A673 (cell line): Measurements from ENCODE around the gene TTLL11. TPM values are rescaled to one million over a fixed set of nuclear protein-coding genes. Genes with fewer than 3 reads are reported as not detected.

Experiments used
- BruUV-seq: library from RNA; stranded (reverse); fragments of 400-500 nt; replicated peaks from 2 replicates; lab custom pipeline; 2021; lab: Mats Ljungman, UMichigan
- CTCF ChIA-PET: fragments of 300-600 bp; sonication (Branson Sonifier 250); formaldehyde crosslinking; loops from one replicate; lab custom pipeline; 2022; ENCODE audit warnings: antibody characterized with exemption; lab: Charles Lee
- POLR2A ChIA-PET: fragments of 300-600 bp; sonication (Branson Sonifier 250); formaldehyde crosslinking; loops from one replicate; lab custom pipeline; 2022; ENCODE audit warnings: antibody characterized with exemption; ENCODE audit not compliant: low non-redundant PET; lab: Charles Lee
- DNase-seq: peaks from one replicate; pipeline ENCODE4 v3.0.0-alpha.2; 2015; ENCODE audit warnings: low spot score
- H3K27ac ChIP-seq: fragments of 200-600 bp; sonication (generic); 2 replicates; pipeline ENCODE4 v1.5.1; 2016; ENCODE audit warnings: mixed run types, low read depth, mild to moderate bottlenecking, mixed read lengths, antibody characterized with exemption, low read length; ENCODE audit not compliant: poor library complexity, severe bottlenecking
- H3K27me3 ChIP-seq: fragments of 200-600 bp; sonication (generic); replicated peaks from 2 replicates; pipeline ENCODE4 v1.6.1; 2017; ENCODE audit warnings: mixed run types, low read depth, mild to moderate bottlenecking, mixed read lengths, antibody characterized with exemption, low read length; ENCODE audit not compliant: insufficient read depth, poor library complexity
- H3K36me3 ChIP-seq: fragments of 200-600 bp; sonication (generic); 2 replicates; pipeline ENCODE4 v1.6.1; 2016; ENCODE audit warnings: mixed run types, mild to moderate bottlenecking, mixed read lengths, antibody characterized with exemption, low read length; ENCODE audit not compliant: insufficient read depth, poor library complexity, severe bottlenecking
- H3K4me1 ChIP-seq: fragments of 200-600 bp; sonication (generic); 2 replicates; pipeline ENCODE4 v1.6.1; 2017; ENCODE audit warnings: mixed run types, mild to moderate bottlenecking, mixed read lengths, antibody characterized with exemption, low read length; ENCODE audit not compliant: insufficient read depth, poor library complexity, severe bottlenecking
- H3K4me3 ChIP-seq: fragments of 200-600 bp; sonication (generic); 2 replicates; pipeline ENCODE4 v1.5.1; 2016; ENCODE audit warnings: low read depth, mixed run types, mild to moderate bottlenecking, mixed read lengths, low read length; ENCODE audit not compliant: poor library complexity, severe bottlenecking
- H3K9me3 ChIP-seq: fragments of 200-600 bp; sonication (generic); 2 replicates; pipeline ENCODE4 v1.6.1; 2016; ENCODE audit warnings: mixed run types, low read depth, mild to moderate bottlenecking, mixed read lengths, antibody characterized with exemption, low read length; ENCODE audit not compliant: poor library complexity, severe bottlenecking
- EZH2 ChIP-seq: fragments of 200-600 bp; sonication (generic); IDR thresholded peaks from 2 replicates; pipeline ENCODE4 v1.6.1; 2017; ENCODE audit warnings: borderline replicate concordance, low read depth, mild to moderate bottlenecking, mixed read lengths, antibody characterized with exemption, low read length; ENCODE audit not compliant: poor library complexity, severe bottlenecking
- intact Hi-C: fragments of 100-400 bp; cut with micrococcal nuclease; formaldehyde crosslinking; loops from one replicate; pipeline ENCODE4 v1.10.0; 2022; ENCODE audit not compliant: unreplicated experiment
- total RNA-seq: library from RNA; stranded (reverse); gene quantifications from 2 replicates; pipeline ENCODE4 v1.2.3, GENCODE V29; 2021
- TF ChIP-seq, protein P1 (sequence below): fragments of 300-800, 200-600 bp; sonication (generic); conservative IDR thresholded peaks from 2 replicates; pipeline ENCODE4 v1.5.1; 2017; ENCODE audit warnings: low read depth, mild to moderate bottlenecking, antibody characterized with exemption, low read length, moderate library complexity, mixed read lengths

Gene TTLL11
- total RNA-seq, 1 experiment from 2014 or later = 3.0 TPM

DNA sequence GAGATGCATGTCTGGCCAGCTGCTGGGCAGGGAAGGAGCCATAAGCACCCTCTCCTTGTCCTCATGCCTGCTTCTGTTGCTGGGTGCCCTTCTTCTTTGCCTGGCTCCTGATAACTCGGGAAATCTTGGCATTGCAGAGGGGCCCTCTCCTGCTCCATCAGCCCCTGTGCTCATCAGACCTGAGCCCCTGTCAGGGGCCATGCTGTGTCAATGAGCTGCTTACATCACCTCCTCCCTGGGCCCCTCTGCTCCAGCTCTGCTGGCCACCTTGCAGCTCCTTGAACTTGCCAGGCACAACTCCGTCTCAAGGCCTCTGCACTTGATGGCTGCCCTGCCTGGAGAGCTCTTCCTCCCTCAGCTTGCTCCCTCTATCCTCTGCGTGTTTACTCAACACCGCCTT is 194.3 kb downstream of the TTLL11 start:
- no peaks in the 10 kb centered on the region for H3K4me1 ChIP-seq
- TF ChIP-seq EZH2 = no peak
- TF ChIP-seq, protein P1, sequence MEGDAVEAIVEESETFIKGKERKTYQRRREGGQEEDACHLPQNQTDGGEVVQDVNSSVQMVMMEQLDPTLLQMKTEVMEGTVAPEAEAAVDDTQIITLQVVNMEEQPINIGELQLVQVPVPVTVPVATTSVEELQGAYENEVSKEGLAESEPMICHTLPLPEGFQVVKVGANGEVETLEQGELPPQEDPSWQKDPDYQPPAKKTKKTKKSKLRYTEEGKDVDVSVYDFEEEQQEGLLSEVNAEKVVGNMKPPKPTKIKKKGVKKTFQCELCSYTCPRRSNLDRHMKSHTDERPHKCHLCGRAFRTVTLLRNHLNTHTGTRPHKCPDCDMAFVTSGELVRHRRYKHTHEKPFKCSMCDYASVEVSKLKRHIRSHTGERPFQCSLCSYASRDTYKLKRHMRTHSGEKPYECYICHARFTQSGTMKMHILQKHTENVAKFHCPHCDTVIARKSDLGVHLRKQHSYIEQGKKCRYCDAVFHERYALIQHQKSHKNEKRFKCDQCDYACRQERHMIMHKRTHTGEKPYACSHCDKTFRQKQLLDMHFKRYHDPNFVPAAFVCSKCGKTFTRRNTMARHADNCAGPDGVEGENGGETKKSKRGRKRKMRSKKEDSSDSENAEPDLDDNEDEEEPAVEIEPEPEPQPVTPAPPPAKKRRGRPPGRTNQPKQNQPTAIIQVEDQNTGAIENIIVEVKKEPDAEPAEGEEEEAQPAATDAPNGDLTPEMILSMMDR = no peak
- ChIA-PET CTCF (no interaction called here), POLR2A (no interaction called here)
- no peak overlapping the region for H3K4me3 ChIP-seq
- DNase-seq = no peak
- no peaks in the 10 kb centered on the region for H3K9me3 ChIP-seq
- BruUV-seq = no TSS peak
- no peaks in the 10 kb centered on the region for H3K36me3 ChIP-seq
- H3K27ac ChIP-seq = no peak overlapping the region
- no peaks in the 10 kb centered on the region for H3K27me3 ChIP-seq
- intact Hi-C loops = no loop called here

DNA sequence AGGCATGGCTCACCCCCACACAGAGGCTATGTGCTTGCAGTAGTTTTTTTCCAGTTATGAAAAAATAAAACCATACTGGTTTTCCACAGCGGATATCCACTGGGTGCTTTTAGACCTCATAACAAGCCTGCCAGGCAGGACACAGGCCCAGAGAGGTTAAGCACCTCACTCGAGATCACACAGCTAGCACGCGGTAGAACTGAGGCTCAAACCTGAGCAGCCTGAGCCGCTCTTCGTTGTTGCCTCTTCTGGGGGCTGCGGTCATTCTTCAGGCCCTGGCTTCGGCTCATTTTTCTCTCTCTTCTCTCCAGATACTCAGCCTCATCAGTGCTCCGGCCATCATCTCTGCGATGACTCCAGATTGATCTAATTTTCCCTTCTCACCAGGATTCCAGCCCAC is 196.0 kb downstream of the TTLL11 start:
- POLR2A ChIA-PET = no interaction called here
- H3K36me3 ChIP-seq = no peaks in the 10 kb centered on the region
- TF ChIP-seq, protein P1 = no peak
- TF ChIP-seq EZH2 = no peak
- no peak overlapping the region for H3K27ac ChIP-seq
- H3K9me3 ChIP-seq = no peaks in the 10 kb centered on the region
- DNase-seq = no peak
- no peaks in the 10 kb centered on the region for H3K27me3 ChIP-seq
- H3K4me3 ChIP-seq = no peak overlapping the region
- no peaks in the 10 kb centered on the region for H3K4me1 ChIP-seq
- intact Hi-C loops = no loop called here
- BruUV-seq = no TSS peak
- CTCF ChIA-PET = no interaction called here

- no peak for TF ChIP-seq EZH2
- TF ChIP-seq, protein P1 = no peak
- no peak overlapping the region for H3K4me3 ChIP-seq
- H3K27ac ChIP-seq = no peak overlapping the region
- no TSS peak for BruUV-seq
- no peaks in the 10 kb centered on the region for H3K36me3 ChIP-seq
- no peaks in the 10 kb centered on the region for H3K9me3 ChIP-seq
- POLR2A ChIA-PET = no interaction called here
- intact Hi-C loops = no loop called here
- no peaks in the 10 kb centered on the region for H3K4me1 ChIP-seq
- no peak for DNase-seq
- CTCF ChIA-PET = no interaction called here
- H3K27me3 ChIP-seq = no peaks in the 10 kb centered on the region
Observed at GRCh38 chr9:121896545-121896943, 196.6 kb downstream of the TTLL11 start.
